Measurements from ENCODE around the gene UNC80. TPM values are rescaled to one million over a fixed set of nuclear protein-coding genes. Genes with fewer than 3 reads are reported as not detected.

Gene UNC80
- total RNA-seq, 1 experiment from 2014 or later: not detected

- Histone ChIP-seq H3F3A (ENCODE audit: insufficient read depth, low read depth) (no peaks in the 10 kb centered on the region), H3K79me2 (ENCODE audit: low read depth) (no peaks in the 10 kb centered on the region), H3K4me2 (no peak overlapping the region), H3K27ac (no peak overlapping the region), H2AFZ (no peak overlapping the region), H3K36me3 (ENCODE audit: low read depth) (no peaks in the 10 kb centered on the region), H3K9me2 (ENCODE audit: insufficient read depth) (no peaks in the 10 kb centered on the region), H3K4me3 (no peak overlapping the region), H4K20me1 (ENCODE audit: insufficient read depth) (no peaks in the 10 kb centered on the region), H3K4me1 (replicated peaks; ENCODE audit: insufficient read depth) (no peaks in the 10 kb centered on the region), H3K27me3 (ENCODE audit: insufficient read depth, low read depth) (no peaks in the 10 kb centered on the region), H3K9me3 (ENCODE audit: insufficient read depth, low read depth) (no peaks in the 10 kb centered on the region)
- intact Hi-C loops (cut with micrococcal nuclease; ENCODE audit: unreplicated experiment): no loop called here
- POLR2A ChIA-PET (ENCODE audit: unreplicated experiment): no interaction called here
- TF ChIP-seq EZH2 (IDR thresholded peaks at IDR 0.05; ENCODE audit: low read depth): no peak
- TF ChIP-seq CTCF (conservative IDR thresholded peaks at IDR 0.05): no peak
- no peak for DNase-seq
- CTCF ChIA-PET: no interaction called here
- BruUV-seq (replicated peaks): no TSS peak
Measured at GRCh38 chr2:209823484-209823883, 51.9 kb downstream of the UNC80 start.

GRCh38 chr2:209824391-209824790 is 52.8 kb downstream of the UNC80 start:
- H3K4me1 ChIP-seq (replicated peaks; ENCODE audit: insufficient read depth): no peaks in the 10 kb centered on the region
- no peaks in the 10 kb centered on the region for H3K9me2 ChIP-seq (ENCODE audit: insufficient read depth)
- BruUV-seq (replicated peaks): no TSS peak
- H3K27me3 ChIP-seq (ENCODE audit: insufficient read depth, low read depth): no peaks in the 10 kb centered on the region
- H3K79me2 ChIP-seq (ENCODE audit: low read depth): no peaks in the 10 kb centered on the region
- H3K4me2 ChIP-seq: no peak overlapping the region
- no peak for DNase-seq
- H3K36me3 ChIP-seq (ENCODE audit: low read depth): no peaks in the 10 kb centered on the region
- H3K9me3 ChIP-seq (ENCODE audit: insufficient read depth, low read depth): no peaks in the 10 kb centered on the region
- H2AFZ ChIP-seq: no peak overlapping the region
- ChIA-PET POLR2A (ENCODE audit: unreplicated experiment) (no interaction called here), CTCF (no interaction called here)
- intact Hi-C loops (cut with micrococcal nuclease; ENCODE audit: unreplicated experiment): no loop called here
- no peak overlapping the region for H3K4me3 ChIP-seq
- H4K20me1 ChIP-seq (ENCODE audit: insufficient read depth): no peaks in the 10 kb centered on the region
- no peak for TF ChIP-seq CTCF (conservative IDR thresholded peaks at IDR 0.05)
- TF ChIP-seq EZH2 (IDR thresholded peaks at IDR 0.05; ENCODE audit: low read depth): no peak
- no peaks in the 10 kb centered on the region for H3F3A ChIP-seq (ENCODE audit: insufficient read depth, low read depth)
- H3K27ac ChIP-seq: no peak overlapping the region

- TF ChIP-seq EZH2 (IDR thresholded peaks at IDR 0.05; ENCODE audit: low read depth) (no peak), CTCF (conservative IDR thresholded peaks at IDR 0.05) (no peak)
- H3K27me3 ChIP-seq (ENCODE audit: insufficient read depth, low read depth): no peaks in the 10 kb centered on the region
- no peaks in the 10 kb centered on the region for H4K20me1 ChIP-seq (ENCODE audit: insufficient read depth)
- no peak overlapping the region for H3K4me3 ChIP-seq
- H3K9me3 ChIP-seq (ENCODE audit: insufficient read depth, low read depth): no peaks in the 10 kb centered on the region
- H2AFZ ChIP-seq: no peak overlapping the region
- no peaks in the 10 kb centered on the region for H3K36me3 ChIP-seq (ENCODE audit: low read depth)
- intact Hi-C loops (cut with micrococcal nuclease; ENCODE audit: unreplicated experiment): no loop called here
- H3K79me2 ChIP-seq (ENCODE audit: low read depth): no peaks in the 10 kb centered on the region
- H3K4me1 ChIP-seq (replicated peaks; ENCODE audit: insufficient read depth): no peaks in the 10 kb centered on the region
- no peaks in the 10 kb centered on the region for H3F3A ChIP-seq (ENCODE audit: insufficient read depth, low read depth)
- POLR2A ChIA-PET (ENCODE audit: unreplicated experiment): no interaction called here
- no peak overlapping the region for H3K4me2 ChIP-seq
- no TSS peak for BruUV-seq (replicated peaks)
- no peak for DNase-seq
- H3K9me2 ChIP-seq (ENCODE audit: insufficient read depth): no peaks in the 10 kb centered on the region
- H3K27ac ChIP-seq: no peak overlapping the region
- CTCF ChIA-PET: no interaction called here
Measured at GRCh38 chr2:209830722-209831465, 59.3 kb downstream of the UNC80 start.

Data from PC-9 (cell line).